NOMO-1 treated with DMSO at 0.1 percent for 48 hours (cell line): ENCODE measurements around the gene FER1L5.

Experiments used
- DNase-seq: peaks from one replicate; lab custom pipeline; 2025; ENCODE audit not compliant: unreplicated experiment; lab: John Stamatoyannopoulos, UW

The FER1L5 gene

DNA sequence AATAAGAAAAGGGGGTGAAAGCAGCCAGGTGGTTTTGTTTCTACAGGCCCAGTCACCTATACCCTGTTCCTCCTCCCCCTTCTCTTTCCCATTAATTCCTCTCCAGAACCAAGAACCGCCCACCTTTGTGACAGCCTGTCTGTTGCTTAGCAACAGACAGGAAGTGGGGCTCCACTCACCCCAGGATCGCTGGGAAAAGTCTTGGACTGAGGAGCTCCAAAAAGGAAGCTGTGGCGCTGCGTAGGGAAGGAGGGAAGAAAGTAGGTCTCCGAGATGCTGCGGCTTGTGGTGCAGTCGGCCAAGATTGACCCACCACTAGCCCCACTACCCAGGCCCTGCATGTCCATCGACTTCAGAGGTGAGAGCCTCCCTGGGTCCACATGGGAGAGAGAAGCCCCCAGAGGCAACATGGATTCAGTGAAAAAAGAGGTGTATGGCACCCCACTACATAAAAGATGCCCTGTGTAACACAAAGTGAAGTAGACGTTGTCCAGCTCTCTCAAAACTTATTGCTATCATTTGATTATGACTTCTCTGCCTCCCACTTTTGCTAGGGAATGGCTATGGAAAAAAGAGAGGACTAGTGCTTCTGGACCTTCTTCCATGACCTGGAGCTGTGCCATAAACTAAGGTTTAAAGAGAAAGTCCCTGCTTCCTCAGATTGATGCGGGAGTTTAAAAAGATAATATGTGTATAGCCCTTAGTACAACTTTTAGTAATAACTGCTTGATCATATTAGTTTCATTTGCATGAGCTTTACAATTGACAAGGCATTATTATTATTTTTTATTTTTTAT lies at the start of gene FER1L5:
Gene FER1L5, plus strand, starts transcription at position 201 of the 797 bp plus-strand sequence. Its CDS starts 73 bp downstream, at position 274.
- DNase-seq = no peak

DNA sequence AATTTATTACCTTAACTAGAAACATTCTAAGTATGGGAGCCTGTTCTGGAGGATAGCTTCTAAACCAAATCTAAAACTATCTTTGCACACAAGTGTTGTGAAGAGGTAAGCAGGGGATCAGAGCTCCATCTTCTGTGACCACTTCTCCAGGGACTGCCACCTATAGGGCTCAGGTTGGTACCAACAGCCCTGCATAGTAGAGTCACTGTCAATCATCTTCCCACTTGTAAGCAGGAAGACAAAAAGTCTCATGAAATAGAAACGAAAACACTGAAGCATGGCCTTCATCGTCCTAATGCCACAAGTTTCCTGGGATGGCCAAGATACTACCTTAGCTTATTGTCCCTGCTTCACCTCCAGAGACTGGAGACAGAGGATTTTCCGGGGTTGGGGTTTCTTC lies 48.3 kb upstream of the FER1L5 start:
- DNase-seq = no peak

DNA sequence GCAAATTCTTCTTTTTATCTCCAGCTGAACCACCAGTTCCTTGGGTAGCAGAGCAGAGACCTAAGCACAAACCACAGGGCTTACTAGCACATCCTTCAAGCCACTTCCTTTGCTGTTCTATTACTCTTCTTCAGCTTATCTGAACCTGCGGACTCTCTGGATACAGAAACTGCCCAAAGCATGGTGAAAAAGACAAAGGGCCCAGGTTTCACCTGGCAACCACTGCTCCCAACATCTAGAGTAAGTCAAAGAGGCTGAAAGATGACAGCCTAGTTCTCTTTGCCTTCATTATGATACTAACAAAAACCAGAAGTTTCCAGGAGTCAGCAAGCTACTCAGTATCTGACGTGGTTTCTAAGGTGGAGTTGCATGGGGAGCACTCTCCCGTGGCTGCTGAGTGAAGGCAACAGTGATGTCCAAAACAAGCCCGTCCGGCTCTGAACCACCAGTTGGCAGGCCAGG lies 47.8 kb upstream of the FER1L5 start:
- no peak for DNase-seq

- no peak for DNase-seq
Measured at GRCh38 chr2:96596596-96596995, 46.0 kb upstream of the FER1L5 start.

- DNase-seq = no peak
Measured at GRCh38 chr2:96599941-96600340, 42.6 kb upstream of the FER1L5 start.

DNA sequence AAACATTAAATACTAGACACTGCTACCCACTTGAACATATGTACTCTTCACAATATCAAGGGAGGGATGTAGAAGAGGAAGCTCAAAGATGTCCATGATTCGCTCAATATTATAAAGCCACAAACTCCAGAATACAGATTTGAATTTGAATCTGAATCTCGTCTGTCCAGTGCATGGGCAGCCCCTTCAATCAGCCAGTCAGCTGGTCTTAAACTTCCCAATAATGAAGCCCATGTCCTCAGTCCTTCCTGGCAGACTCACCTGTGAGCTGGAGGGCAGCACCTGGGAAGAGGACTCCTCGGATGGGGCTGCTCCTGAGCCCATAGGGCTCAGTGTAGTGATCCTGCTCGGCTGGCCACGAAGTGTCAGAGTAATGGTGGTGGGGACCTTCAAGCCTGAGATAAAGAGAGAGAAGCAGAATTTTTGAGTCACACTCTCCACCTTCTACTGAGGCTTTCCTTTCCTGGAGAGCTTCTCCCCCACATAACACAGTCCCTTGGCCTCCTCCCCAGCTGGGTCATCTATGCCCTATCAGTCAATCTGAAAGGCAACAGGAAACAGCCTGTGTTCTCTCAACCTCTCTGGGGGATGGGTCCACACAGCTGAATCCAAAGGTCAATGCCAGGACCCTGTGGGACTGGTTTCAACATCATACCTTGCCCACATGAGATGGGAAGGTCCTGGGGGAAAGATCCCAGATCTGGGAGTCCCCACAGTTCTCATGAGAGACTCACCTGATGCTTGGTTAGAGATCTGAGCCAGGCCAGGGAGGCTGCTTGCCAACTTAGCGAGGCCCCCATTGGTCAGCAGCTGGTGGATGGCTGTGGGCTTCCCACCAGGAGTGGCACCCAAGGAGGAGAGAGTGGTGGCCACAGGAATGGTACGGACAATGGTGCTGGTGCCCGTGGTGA lies 40.9 kb upstream of the FER1L5 start:
- DNase-seq = no peak

DNA sequence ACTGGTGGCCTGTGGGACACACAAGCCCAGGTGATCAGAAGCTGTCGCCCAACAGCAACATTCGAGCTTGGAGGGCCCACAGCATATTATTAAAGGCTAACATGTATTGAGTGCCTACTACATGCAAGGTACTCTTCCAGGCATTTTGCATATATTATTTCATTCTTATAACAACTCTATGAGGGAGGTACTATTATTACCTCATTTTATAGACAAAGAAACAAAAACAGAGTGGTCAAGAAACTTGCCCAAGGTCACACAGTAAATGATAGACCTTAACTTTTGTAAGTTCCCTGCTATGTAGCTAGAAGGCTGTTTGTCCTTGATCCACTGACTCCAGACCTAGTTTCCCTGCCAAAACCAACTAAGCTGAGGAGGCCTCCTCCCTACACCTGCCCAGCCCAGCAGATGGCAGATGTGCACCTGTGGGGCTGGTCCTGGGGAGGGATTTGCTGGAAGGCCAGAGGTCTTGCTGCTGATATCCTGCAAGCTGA lies 40.2 kb upstream of the FER1L5 start:
- DNase-seq = no peak

- no peak for DNase-seq
Measured at GRCh38 chr2:96604104-96604503, 38.5 kb upstream of the FER1L5 start.

DNA sequence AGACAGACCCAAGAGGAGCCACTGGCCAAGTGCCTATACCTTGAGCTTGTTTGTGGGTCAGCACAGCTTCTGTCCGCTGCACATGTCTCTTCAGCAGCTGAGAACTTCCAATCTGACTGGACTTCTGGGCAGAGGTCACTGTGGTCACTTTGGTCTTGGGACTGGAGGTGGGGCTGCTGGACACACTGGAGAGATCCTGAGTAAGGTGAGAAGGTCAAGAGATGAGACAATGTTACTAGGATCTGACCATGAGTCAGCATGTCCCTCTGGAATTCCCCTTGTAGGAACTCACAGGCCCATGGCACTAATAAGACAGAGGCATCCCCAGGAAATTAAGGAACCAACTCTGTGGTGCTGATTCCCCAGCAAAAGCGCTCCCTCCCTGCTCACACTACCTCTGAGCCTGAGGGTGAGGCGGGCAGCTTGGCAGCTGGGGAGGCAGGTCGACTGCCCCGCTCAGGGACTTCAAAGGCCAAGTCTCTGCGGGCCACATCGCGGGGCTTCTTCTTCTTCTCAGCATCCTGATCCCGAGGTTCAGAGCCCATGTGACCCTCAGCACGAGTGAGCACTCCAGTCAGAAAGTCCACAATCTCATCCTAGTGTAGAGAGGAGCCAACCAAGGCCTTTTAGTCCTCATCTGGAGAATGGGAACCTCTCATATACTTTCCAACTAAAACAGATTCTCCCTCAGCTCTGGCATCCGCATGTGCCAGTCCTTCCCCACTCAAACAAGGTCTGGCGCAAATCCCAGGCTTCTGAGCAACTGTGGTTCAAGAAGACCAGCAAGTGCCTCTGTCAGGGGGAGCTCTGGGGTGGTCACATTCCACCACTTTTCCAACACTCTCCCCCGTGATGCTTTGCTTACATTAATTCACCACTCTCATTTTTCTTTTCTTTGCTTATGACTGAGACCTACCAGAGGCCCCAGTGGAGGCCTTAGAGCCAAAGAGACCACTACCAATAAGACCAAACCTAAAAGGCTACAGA lies 33.8 kb upstream of the FER1L5 start:
- no peak for DNase-seq

- no peak for DNase-seq
Measured at GRCh38 chr2:96616128-96616527, 26.4 kb upstream of the FER1L5 start.

DNA sequence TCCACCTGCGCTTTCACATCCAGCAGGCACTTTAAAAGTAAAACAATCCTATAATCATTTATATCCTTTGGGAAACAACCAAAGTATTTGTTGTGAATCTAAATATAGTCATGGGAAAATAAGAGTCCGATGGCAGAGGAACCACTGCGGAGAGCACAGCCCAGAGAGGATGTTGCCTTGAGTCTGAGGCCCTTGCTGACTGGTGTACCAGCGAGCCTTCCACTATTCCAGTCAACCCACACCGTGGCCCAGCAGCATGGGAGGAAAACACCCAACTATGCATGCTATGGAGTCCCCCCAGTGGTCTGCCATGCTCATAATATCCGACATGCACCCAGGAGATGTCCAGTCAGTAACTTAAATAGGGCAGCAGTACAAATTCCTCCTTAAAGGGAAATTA lies 26.0 kb upstream of the FER1L5 start:
- DNase-seq = no peak

GRCh38 chr2:96617012-96617411 lies 25.6 kb upstream of the FER1L5 start:
- no peak for DNase-seq

DNA sequence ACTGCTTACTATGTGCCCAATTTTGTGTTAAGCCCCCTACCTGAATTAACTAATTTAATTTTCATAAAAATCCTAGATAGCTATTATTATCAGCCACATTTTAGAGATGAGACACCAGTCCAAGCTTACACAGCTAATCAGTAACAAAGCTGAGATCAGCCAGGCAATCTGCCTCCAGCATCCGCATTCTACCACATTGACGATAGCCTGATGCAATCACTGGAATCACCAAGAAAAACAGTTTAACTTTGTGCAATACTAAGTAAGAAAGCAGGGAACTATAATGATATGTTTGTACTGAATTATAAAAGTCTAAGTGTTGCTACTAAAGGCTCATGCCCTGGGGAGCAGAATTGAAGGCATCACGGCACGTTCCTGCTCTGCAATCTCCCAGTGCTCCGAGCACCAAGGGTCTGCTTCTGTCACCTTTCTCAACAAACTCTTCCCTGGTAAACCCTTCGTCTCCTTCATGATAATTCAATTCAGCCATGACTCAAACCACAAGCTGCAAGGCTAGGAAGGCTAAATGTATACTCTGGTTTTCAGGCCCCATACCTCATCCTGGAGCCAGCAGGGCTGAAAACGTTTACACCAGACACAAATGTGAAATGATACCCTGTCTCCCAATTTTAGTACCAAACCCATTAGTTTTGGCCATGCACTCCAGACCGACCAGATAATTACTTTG lies 23.8 kb upstream of the FER1L5 start:
- no peak for DNase-seq

DNA sequence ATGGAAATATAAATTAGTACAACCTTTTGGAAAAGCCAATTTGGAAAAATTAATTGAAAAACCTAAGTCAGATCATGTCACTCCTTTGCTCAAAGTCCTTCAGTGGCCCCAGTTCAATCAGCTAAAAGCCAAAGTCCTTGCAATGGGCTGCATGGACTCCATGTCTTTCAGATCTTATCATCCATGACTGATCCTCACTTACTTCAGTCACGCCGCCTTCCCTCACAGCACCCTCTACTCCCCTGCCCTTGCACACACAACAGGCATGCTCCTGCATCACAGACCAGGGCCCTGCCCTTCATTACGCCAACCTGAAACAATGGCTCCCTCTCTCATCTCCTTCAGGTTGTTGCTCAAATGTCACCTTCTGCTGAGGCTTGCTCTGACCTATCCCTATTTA lies 20.0 kb upstream of the FER1L5 start:
- no peak for DNase-seq

- DNase-seq = peak; percentile 9
Measured at GRCh38 chr2:96623116-96623515, 19.4 kb upstream of the FER1L5 start.

GRCh38 chr2:96625571-96626552 lies 16.7 kb upstream of the FER1L5 start:
- no peak for DNase-seq

- no peak for DNase-seq
Measured at GRCh38 chr2:96626553-96626942, 16.0 kb upstream of the FER1L5 start.

GRCh38 chr2:96631804-96632435 lies 10.6 kb upstream of the FER1L5 start:
- no peak for DNase-seq
